Left ventricle myocardium inferior (tissue), 1 donor: ENCODE measurements around the gene CD99L2. TPM values are rescaled to one million over a fixed set of nuclear protein-coding genes. Genes with fewer than 3 reads are reported as not detected.

Experiments used
- DNase-seq: peaks from one replicate; pipeline ENCODE4 v3.0.0-alpha.2; 2020
- H3K27ac ChIP-seq: fragments of 200-600 bp; replicated peaks from 2 replicates; pipeline ENCODE4 v1.8.0; 2021
- H3K27me3 ChIP-seq: fragments of 200-600 bp; 2 replicates; pipeline ENCODE4 v1.8.0; 2021; ENCODE audit warnings: low read depth
- H3K36me3 ChIP-seq: fragments of 200-600 bp; 2 replicates; pipeline ENCODE4 v1.8.0; 2021
- H3K4me1 ChIP-seq: fragments of 200-600 bp; 2 replicates; pipeline ENCODE4 v1.8.0; 2021
- H3K4me3 ChIP-seq: fragments of 200-600 bp; 2 replicates; pipeline ENCODE4 v1.8.0; 2021; ENCODE audit warnings: mild to moderate bottlenecking, moderate library complexity
- H3K9me3 ChIP-seq: fragments of 200-600 bp; replicated peaks from 2 replicates; pipeline ENCODE4 v1.8.0; 2021
- intact Hi-C: fragments of 100-400 bp; cut with micrococcal nuclease; formaldehyde crosslinking; loops from one replicate; pipeline ENCODE4 v1.11.0; 2022
- total RNA-seq: library from RNA; stranded (reverse); fragmentation: NEBNext Ultra II Directional; extraction: Animal tissue kit (Norgen Biotek cat#: 25700); gene quantifications from one replicate; pipeline ENCODE4 v1.2.1, GENCODE V29; 2021
- TF ChIP-seq, protein P1 (sequence below): fragments of 200-600 bp; IDR thresholded peaks from 2 replicates; pipeline ENCODE4 v1.8.0; 2021; ENCODE audit warnings: antibody characterized with exemption, mild to moderate bottlenecking, borderline replicate concordance
- donor health status: DM: no; HTN: yes; CAD: no; lungs with severe emphysema.

CD99L2 gene
- total RNA-seq, 1 donor from 2014 or later, result 68.1 TPM

DNA sequence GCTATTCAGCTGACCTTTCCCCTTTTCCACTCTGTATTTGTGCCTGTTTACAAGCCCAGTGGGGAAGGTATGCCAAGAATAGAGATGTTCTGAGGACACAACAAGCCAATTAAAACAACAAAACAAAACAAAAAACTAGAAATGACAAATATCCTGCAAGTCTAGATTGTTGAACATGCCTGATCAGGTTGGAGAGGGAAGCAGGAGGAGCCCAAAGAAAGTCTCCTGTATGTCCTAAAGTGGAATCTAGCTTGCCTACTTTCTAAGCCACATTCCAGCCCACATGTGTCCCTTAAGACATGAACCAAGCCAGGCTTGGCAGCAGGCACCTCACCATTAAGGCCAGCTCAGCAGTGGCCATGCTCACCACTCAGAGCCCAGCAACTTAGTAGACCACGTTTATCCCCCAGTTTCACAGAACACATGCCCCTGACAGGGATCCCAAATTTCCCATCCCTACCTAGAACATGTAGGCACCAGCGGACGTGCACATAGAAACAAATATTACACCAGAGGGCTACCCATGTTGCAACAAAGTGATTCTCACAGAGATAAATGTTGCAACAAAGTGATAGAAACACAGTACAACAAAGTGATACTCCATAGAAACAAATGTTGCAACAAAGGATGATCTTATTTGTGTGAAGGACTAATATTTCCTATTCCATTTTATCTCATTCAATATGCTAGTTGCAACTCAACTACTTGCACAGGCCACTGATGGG is 48.3 kb downstream of the CD99L2 start:
- no peaks in the 10 kb centered on the region for H3K36me3 ChIP-seq
- no peak overlapping the region for H3K27ac ChIP-seq
- no peaks in the 10 kb centered on the region for H3K9me3 ChIP-seq
- H3K4me1 ChIP-seq, result no peaks in the 10 kb centered on the region
- TF ChIP-seq, protein P1, sequence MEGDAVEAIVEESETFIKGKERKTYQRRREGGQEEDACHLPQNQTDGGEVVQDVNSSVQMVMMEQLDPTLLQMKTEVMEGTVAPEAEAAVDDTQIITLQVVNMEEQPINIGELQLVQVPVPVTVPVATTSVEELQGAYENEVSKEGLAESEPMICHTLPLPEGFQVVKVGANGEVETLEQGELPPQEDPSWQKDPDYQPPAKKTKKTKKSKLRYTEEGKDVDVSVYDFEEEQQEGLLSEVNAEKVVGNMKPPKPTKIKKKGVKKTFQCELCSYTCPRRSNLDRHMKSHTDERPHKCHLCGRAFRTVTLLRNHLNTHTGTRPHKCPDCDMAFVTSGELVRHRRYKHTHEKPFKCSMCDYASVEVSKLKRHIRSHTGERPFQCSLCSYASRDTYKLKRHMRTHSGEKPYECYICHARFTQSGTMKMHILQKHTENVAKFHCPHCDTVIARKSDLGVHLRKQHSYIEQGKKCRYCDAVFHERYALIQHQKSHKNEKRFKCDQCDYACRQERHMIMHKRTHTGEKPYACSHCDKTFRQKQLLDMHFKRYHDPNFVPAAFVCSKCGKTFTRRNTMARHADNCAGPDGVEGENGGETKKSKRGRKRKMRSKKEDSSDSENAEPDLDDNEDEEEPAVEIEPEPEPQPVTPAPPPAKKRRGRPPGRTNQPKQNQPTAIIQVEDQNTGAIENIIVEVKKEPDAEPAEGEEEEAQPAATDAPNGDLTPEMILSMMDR, result no peak
- no peak overlapping the region for H3K4me3 ChIP-seq
- no peaks in the 10 kb centered on the region for H3K27me3 ChIP-seq
- intact Hi-C loops, result no loop called here
- DNase-seq, result no peak

DNA sequence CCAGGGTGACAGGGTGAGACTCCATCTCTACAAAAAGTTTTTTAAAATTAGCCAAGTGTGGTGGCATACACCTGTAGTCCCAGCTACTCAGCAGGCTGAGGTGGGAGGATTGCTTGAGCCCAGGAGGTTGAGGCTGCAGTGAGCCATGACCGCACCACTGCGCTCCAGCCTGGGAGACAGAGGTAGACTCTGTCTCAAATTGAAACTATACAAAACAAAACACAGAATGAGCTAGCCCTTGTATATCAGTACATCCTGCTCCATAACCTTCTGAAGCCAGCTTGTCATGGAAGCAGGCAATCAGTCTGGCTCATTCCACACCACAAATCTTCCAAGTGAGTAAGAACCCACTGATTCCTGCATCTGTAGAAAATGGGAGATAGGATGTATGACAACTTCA is 49.0 kb downstream of the CD99L2 start:
- Histone ChIP-seq H3K9me3 (no peaks in the 10 kb centered on the region), H3K27ac (no peak overlapping the region), H3K36me3 (no peaks in the 10 kb centered on the region), H3K27me3 (no peaks in the 10 kb centered on the region), H3K4me3 (no peak overlapping the region), H3K4me1 (no peaks in the 10 kb centered on the region)
- intact Hi-C loops, result no loop called here
- no peak for DNase-seq
- TF ChIP-seq, protein P1, result no peak

DNA sequence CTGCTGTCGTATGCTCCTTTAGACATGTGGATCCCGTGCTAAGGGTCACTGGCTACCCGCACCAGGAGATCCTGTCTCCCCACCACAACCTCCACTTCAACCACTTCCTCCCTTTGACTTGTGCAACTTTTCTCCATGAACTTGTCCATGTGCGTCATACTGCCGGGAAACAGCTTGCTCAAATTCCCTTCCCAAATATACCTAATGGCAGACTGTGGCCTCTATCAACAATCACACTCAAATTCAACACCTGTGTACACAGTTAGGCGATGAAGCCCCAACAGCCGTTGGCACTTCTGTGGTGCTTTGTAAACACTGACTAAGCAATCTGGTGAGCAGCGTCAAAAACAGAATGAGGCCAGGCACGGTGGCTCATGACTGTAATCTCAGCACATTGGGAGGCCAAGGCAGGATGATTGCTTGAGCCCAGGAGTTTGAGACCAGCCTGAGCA is 49.5 kb downstream of the CD99L2 start:
- TF ChIP-seq, protein P1, result no peak
- no peaks in the 10 kb centered on the region for H3K9me3 ChIP-seq
- H3K4me3 ChIP-seq, result no peak overlapping the region
- DNase-seq, result no peak
- H3K27ac ChIP-seq, result no peak overlapping the region
- intact Hi-C loops, result no loop called here
- H3K36me3 ChIP-seq, result no peaks in the 10 kb centered on the region
- H3K27me3 ChIP-seq, result no peaks in the 10 kb centered on the region
- no peaks in the 10 kb centered on the region for H3K4me1 ChIP-seq

DNA sequence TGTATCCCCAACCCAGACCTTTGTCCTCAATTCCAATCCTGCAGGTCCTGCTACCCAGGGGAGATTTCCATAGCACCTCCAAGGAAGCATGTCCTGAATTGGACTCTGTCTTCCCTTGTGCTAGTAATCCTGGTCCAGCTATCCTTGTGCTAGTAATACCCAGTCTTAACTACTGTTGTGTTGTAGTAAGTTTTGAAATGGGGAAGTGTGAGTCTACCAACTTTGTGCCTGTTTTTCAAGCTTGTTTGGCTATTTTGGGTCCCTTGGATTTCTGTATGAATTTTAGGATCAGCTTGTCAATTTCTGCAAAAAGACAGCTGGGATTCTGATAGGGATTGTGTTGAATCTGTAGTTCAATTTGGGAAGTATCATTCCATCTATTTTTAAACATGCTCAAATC is 51.4 kb downstream of the CD99L2 start:
- H3K4me1 ChIP-seq, result no peaks in the 10 kb centered on the region
- TF ChIP-seq, protein P1, result no peak
- H3K27ac ChIP-seq, result no peak overlapping the region
- no peaks in the 10 kb centered on the region for H3K9me3 ChIP-seq
- no peak overlapping the region for H3K4me3 ChIP-seq
- intact Hi-C loops, result no loop called here
- H3K27me3 ChIP-seq, result no peaks in the 10 kb centered on the region
- DNase-seq, result no peak
- no peaks in the 10 kb centered on the region for H3K36me3 ChIP-seq

DNA sequence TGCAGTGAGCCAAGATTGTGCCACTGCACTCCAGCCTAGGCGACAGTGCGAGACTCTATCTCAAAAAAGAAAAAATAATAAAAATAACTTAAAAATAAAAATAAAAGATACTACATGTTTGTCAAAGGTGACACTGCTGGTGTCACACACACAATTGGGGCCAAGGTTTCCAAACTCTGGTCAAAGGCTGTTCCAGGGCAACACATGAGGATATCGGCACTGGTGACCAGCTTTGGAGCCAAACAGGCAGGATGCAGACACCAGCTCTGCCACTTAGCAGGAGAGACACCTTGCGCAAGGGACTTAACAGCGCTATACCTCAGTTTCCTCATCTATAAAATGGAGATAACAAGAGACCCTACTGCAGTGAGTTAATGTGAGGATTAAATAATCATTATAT is 52.3 kb downstream of the CD99L2 start:
- intact Hi-C loops, result no loop called here
- DNase-seq, result no peak
- TF ChIP-seq, protein P1, result no peak
- H3K36me3 ChIP-seq, result no peaks in the 10 kb centered on the region
- H3K9me3 ChIP-seq, result no peaks in the 10 kb centered on the region
- no peaks in the 10 kb centered on the region for H3K27me3 ChIP-seq
- no peak overlapping the region for H3K4me3 ChIP-seq
- H3K27ac ChIP-seq, result no peak overlapping the region
- H3K4me1 ChIP-seq, result no peaks in the 10 kb centered on the region
